Adipocyte (in vitro differentiated cells): Measurements from ENCODE around the gene MYO16.
"Not testable (repeated sequence)": the region's sequence is repeated elsewhere in the genome, so short reads cannot be mapped to it uniquely, and the experiment has no call there.

ENCODE experiments used
- DNase-seq: peaks from one replicate; pipeline ENCODE4 v3.0.0-alpha.2; 2015; ENCODE audit warnings: low read depth
- H3K27me3 ChIP-seq: replicated peaks from 2 replicates; pipeline ENCODE4 v1.7.0; 2013; ENCODE audit warnings: mild to moderate bottlenecking, low read length, moderate library complexity; ENCODE audit not compliant: control insufficient read depth, insufficient read depth
- H3K36me3 ChIP-seq: 2 replicates; pipeline ENCODE4 v1.7.0; 2013; ENCODE audit warnings: low read length, mild to moderate bottlenecking, moderate library complexity; ENCODE audit not compliant: control insufficient read depth, insufficient read depth, severe bottlenecking
- H3K4me1 ChIP-seq: 2 replicates; pipeline ENCODE4 v1.7.0; 2013; ENCODE audit warnings: mild to moderate bottlenecking, low read length, moderate library complexity; ENCODE audit not compliant: control insufficient read depth, insufficient read depth
- H3K4me3 ChIP-seq: 2 replicates; pipeline ENCODE4 v1.7.0; 2013; ENCODE audit warnings: mild to moderate bottlenecking, low read length, moderate library complexity
- H3K9ac ChIP-seq: 2 replicates; pipeline ENCODE4 v1.7.0; 2013; ENCODE audit warnings: mild to moderate bottlenecking, low read length, moderate library complexity
- H3K9me3 ChIP-seq: 2 replicates; pipeline ENCODE4 v1.7.0; 2013; ENCODE audit warnings: mild to moderate bottlenecking, low read length, moderate library complexity; ENCODE audit not compliant: control insufficient read depth

Gene MYO16

GRCh38 chr13:108777421-108778420 lies 148.3 kb downstream of the MYO16 start:
- H3K4me1 ChIP-seq, result no peaks in the 10 kb centered on the region
- no peaks in the 10 kb centered on the region for H3K27me3 ChIP-seq
- H3K4me3 ChIP-seq, result no peak overlapping the region
- no peak for DNase-seq
- H3K9me3 ChIP-seq, result no peaks in the 10 kb centered on the region
- no peaks in the 10 kb centered on the region for H3K36me3 ChIP-seq
- no peak overlapping the region for H3K9ac ChIP-seq

- Histone ChIP-seq H3K9me3 (no peaks in the 10 kb centered on the region), H3K4me3 (no peak overlapping the region), H3K4me1 (no peaks in the 10 kb centered on the region), H3K9ac (no peak overlapping the region), H3K36me3 (no peaks in the 10 kb centered on the region), H3K27me3 (no peaks in the 10 kb centered on the region)
- no peak for DNase-seq
Measured at GRCh38 chr13:108779308-108779707, 149.9 kb downstream of the MYO16 start.

GRCh38 chr13:108780706-108781105 lies 151.3 kb downstream of the MYO16 start:
- no peaks in the 10 kb centered on the region for H3K36me3 ChIP-seq
- no peak for DNase-seq
- no peaks in the 10 kb centered on the region for H3K27me3 ChIP-seq
- no peak overlapping the region for H3K9ac ChIP-seq
- no peaks in the 10 kb centered on the region for H3K4me1 ChIP-seq
- no peak overlapping the region for H3K4me3 ChIP-seq
- no peaks in the 10 kb centered on the region for H3K9me3 ChIP-seq

GRCh38 chr13:108781312-108781711 lies 151.9 kb downstream of the MYO16 start:
- DNase-seq, result no peak
- H3K27me3 ChIP-seq, result no peaks in the 10 kb centered on the region
- no peaks in the 10 kb centered on the region for H3K36me3 ChIP-seq
- H3K4me1 ChIP-seq, result no peaks in the 10 kb centered on the region
- H3K9ac ChIP-seq, result no peak overlapping the region
- H3K4me3 ChIP-seq, result no peak overlapping the region
- H3K9me3 ChIP-seq, result no peaks in the 10 kb centered on the region

- not testable (repeated sequence) for H3K9me3 ChIP-seq, H3K27me3 ChIP-seq, DNase-seq, H3K4me1 ChIP-seq, H3K4me3 ChIP-seq, H3K36me3 ChIP-seq, H3K9ac ChIP-seq
Measured at GRCh38 chr13:108782480-108782879, 153.1 kb downstream of the MYO16 start.

- no peak overlapping the region for H3K9ac ChIP-seq
- H3K36me3 ChIP-seq, result no peaks in the 10 kb centered on the region
- H3K27me3 ChIP-seq, result no peaks in the 10 kb centered on the region
Measured at GRCh38 chr13:108785844-108786243, 156.4 kb downstream of the MYO16 start.

GRCh38 chr13:108786456-108787200 lies 157.2 kb downstream of the MYO16 start:
- Histone ChIP-seq H3K9ac (no peak overlapping the region), H3K4me3 (no peak overlapping the region), H3K9me3 (no peaks in the 10 kb centered on the region), H3K36me3 (no peaks in the 10 kb centered on the region), H3K4me1 (no peaks in the 10 kb centered on the region), H3K27me3 (no peaks in the 10 kb centered on the region)
- no peak for DNase-seq

More at GRCh38 chr13:108785844-108786243, 156.4 kb downstream of the MYO16 start:
- no peak overlapping the region for H3K4me3 ChIP-seq
- no peaks in the 10 kb centered on the region for H3K9me3 ChIP-seq
- no peaks in the 10 kb centered on the region for H3K4me1 ChIP-seq
- no peak for DNase-seq

- no peak for DNase-seq
- H3K4me3 ChIP-seq, result no peak overlapping the region
Measured at GRCh38 chr13:108787700-108788414, 158.4 kb downstream of the MYO16 start.

GRCh38 chr13:108789476-108789875 lies 160.1 kb downstream of the MYO16 start:
- H3K9me3 ChIP-seq, result no peaks in the 10 kb centered on the region
- DNase-seq, result no peak
- H3K9ac ChIP-seq, result no peak overlapping the region
- no peaks in the 10 kb centered on the region for H3K36me3 ChIP-seq
- H3K4me3 ChIP-seq, result no peak overlapping the region
- no peaks in the 10 kb centered on the region for H3K27me3 ChIP-seq
- H3K4me1 ChIP-seq, result no peaks in the 10 kb centered on the region

More at GRCh38 chr13:108787700-108788414, 158.4 kb downstream of the MYO16 start:
- Histone ChIP-seq H3K4me1 (no peaks in the 10 kb centered on the region), H3K9me3 (no peaks in the 10 kb centered on the region), H3K27me3 (no peaks in the 10 kb centered on the region), H3K36me3 (no peaks in the 10 kb centered on the region), H3K9ac (no peak overlapping the region)

GRCh38 chr13:108795841-108796240 lies 166.4 kb downstream of the MYO16 start:
- no peaks in the 10 kb centered on the region for H3K27me3 ChIP-seq

GRCh38 chr13:108797354-108797753 lies 167.9 kb downstream of the MYO16 start:
- no peaks in the 10 kb centered on the region for H3K27me3 ChIP-seq
- H3K4me1 ChIP-seq, result no peaks in the 10 kb centered on the region
- no peak overlapping the region for H3K4me3 ChIP-seq
- H3K9ac ChIP-seq, result no peak overlapping the region
- no peaks in the 10 kb centered on the region for H3K36me3 ChIP-seq
- no peaks in the 10 kb centered on the region for H3K9me3 ChIP-seq
- DNase-seq, result no peak

More at GRCh38 chr13:108795841-108796240, 166.4 kb downstream of the MYO16 start:
- DNase-seq, result no peak
- H3K9ac ChIP-seq, result no peak overlapping the region
- H3K9me3 ChIP-seq, result no peaks in the 10 kb centered on the region
- H3K4me3 ChIP-seq, result no peak overlapping the region
- no peaks in the 10 kb centered on the region for H3K4me1 ChIP-seq
- no peaks in the 10 kb centered on the region for H3K36me3 ChIP-seq
